Heart right ventricle (tissue), 16 donors: ENCODE measurements around the gene ZNF575. TPM values are rescaled to one million over a fixed set of nuclear protein-coding genes. Genes with fewer than 3 reads are reported as not detected.

Source experiments
- ATAC-seq, 8 donors: fragments of 200-7000 bp; cut with Tn5 transposase; one replicate each; pipeline ENCODE4 v1.9.1; 2020; ENCODE audit warnings: mild to moderate bottlenecking in 8 of 8, moderate library complexity in 8 of 8, moderate number of reproducible peaks in 1 of 8
- DNase-seq, 2 donors: peaks; one replicate each; pipeline ENCODE4 v3.0.0-alpha.2; 2020
- H3K27ac ChIP-seq, 10 donors: fragments of 200-600 bp; sonication (generic) in 2 of 10; one replicate each; pipeline versions ENCODE4 v1.5.0 to v1.8.0; 2020 to 2022; ENCODE audit warnings: mild to moderate bottlenecking in 3 of 10
- H3K27me3 ChIP-seq, 7 donors: fragments of 200-600 bp; one replicate each; pipeline ENCODE4 v1.8.0; 2021 to 2022; ENCODE audit warnings: mild to moderate bottlenecking in 2 of 7
- H3K36me3 ChIP-seq, 9 donors: fragments of 200-600 bp; sonication (generic) in 1 of 9; one replicate each; pipeline versions ENCODE4 v1.5.0 to v1.8.0; 2020 to 2022; ENCODE audit warnings: mild to moderate bottlenecking in 2 of 9
- H3K4me1 ChIP-seq, 9 donors: fragments of 200-600 bp; sonication (generic) in 1 of 9; one replicate each; pipeline versions ENCODE4 v1.5.0 to v1.8.0; 2020 to 2022; ENCODE audit warnings: mild to moderate bottlenecking in 4 of 9
- H3K4me3 ChIP-seq, 10 donors: fragments of 200-600 bp; sonication (generic) in 2 of 10; one replicate each; pipeline versions ENCODE4 v1.5.0 to v1.8.0; 2020 to 2022; ENCODE audit warnings: mild to moderate bottlenecking in 7 of 10, moderate library complexity in 2 of 10
- H3K9me3 ChIP-seq, 11 donors: fragments of 200-600 bp in 10 of 11; sonication (generic) in 2 of 11; one replicate each; pipeline versions ENCODE4 v1.5.0 to v1.8.0; 2013 to 2022; ENCODE audit warnings: mild to moderate bottlenecking in 2 of 11, control low read depth in 1 of 11, moderate library complexity in 1 of 11
- CTCF ChIP-seq, 9 donors: fragments of 200-600 bp; sonication (generic) in 2 of 9; IDR thresholded peaks; one replicate each; pipeline versions ENCODE4 v1.5.0 to v1.8.0; 2021 to 2022; ENCODE audit warnings: antibody characterized with exemption in 9 of 9, mild to moderate bottlenecking in 5 of 9, moderate library complexity in 1 of 9
- WGBS, 2 donors: extraction: QIAGEN DNeasy Blood & Tissue Kit; methylation state at CpG; one replicate each; pipeline ENCODE4 v1.1.7; 2013; ENCODE audit warnings: inconsistent platforms in 1 of 2; 5-methylcytosine and 5-hydroxymethylcytosine counted together
- intact Hi-C, 10 donors: fragments of 100-400 bp; cut with DNase I; formaldehyde crosslinking; loops; one replicate each; pipeline versions ENCODE4 v1.11.1 to v1.14.2; 2022
- polyA plus RNA-seq, 2 donors: library from polyadenylated mRNA; stranded (reverse); fragments of 200-250 nt; gene quantifications; one replicate each; pipeline ENCODE4 v1.2.3, GENCODE V29; 2013
- total RNA-seq, 10 donors: library from RNA; stranded (reverse); fragmentation: NEBNext Ultra II Directional in 3 of 10; extraction: Animal tissue kit (Norgen Biotek cat#: 25700) in 3 of 10; gene quantifications; one replicate each; pipeline versions ENCODE4 v1.2.1 to v1.2.4, GENCODE V29; 2021 to 2023
- donor health status: Arrhythmogenic right ventricular cardiomyopathy.
- donor health status: ischemic (EF 13 %, LVEDD 7.1; RV severe dilation, severe dysfunction).
- donor health status: healthy with polysubstance abuse.
- donor health status: DM: no; HTN: yes; CAD: no.
- donor health status: DM: no; HTN: no; CAD: no.
- donor health status: ischemic (EF 25% LVEDD 6.9; RV normal size, moderate dysfunction).
- donor health status: ischemic (EF 25% LVEDD 5.7; RV mildly dilated, moderate dysfunction).
- donor health status: healthy.
- donor health status: DM: yes; HTN: yes; CAD: no.
- donor health status: Ischemic cardiomyopathy.
- donor health status: ischemic (EF 35%, LVEDD 5.7; RV mildly dilated, moderate dysfunction).
- donor health status: nonischemic (EF 11% LVEDD 7.7; RV severe dilation, severe dysfunction).
- donor health status: DM: yes; HTN: yes; CAD: no.
- donor health status: PGD.
- donor health status: ischemic (EF 29% LVEDD 5.4; RV normal size, mild dysfunction).
- donor health status: nonischemic (EF 23%, LVEDD 6.1; RV moderate dilation, normal function).

ZNF575 gene
- total and polyA plus RNA-seq, 12 donors: 0.45 to 2.0 (median 1.2) TPM

GRCh38 chr19:43525836-43526771 is 6.9 kb upstream of the ZNF575 start:
- Histone ChIP-seq H3K4me3 (peak overlapping the region; percentile 45 to 100 (median 90)), H3K9me3 (no peaks in the 10 kb centered on the region), H3K36me3 (peaks cover 0 to 11% (median 0%) of the 10 kb centered on the region in 9 donors), H3K4me1 (peaks cover 0 to 39% (median 33%) of the 10 kb centered on the region in 9 donors), H3K27ac (peak overlapping the region in 8 of 10 donors; percentile 78 to 88 (median 84)), H3K27me3 (no peaks in the 10 kb centered on the region)
- DNase-seq (no peak), ATAC-seq (peak; percentile 4 to 54 (median 34))
- 7 to 8% methylated on average over 26 of the region's 26 CpGs for WGBS, 2 donors
- intact Hi-C loops: no loop called here
- TF ChIP-seq CTCF (IDR thresholded peaks at IDR 0.05): no peak

GRCh38 chr19:43526884-43527859 is 5.8 kb upstream of the ZNF575 start, which contains the start of gene ETHE1:
Gene ETHE1 (minus strand): TSS chr19:43527201. CDS start chr19:43527177, 24 bp downstream.
- intact Hi-C loops: no loop called here
- peak in 3 of 9 donors; percentile 8 to 12 (median 11) for TF ChIP-seq CTCF (IDR thresholded peaks at IDR 0.05)
- Histone ChIP-seq H3K27ac (peak within 1 kb of the TSS; percentile 41 to 88 (median 84)), H3K9me3 (no peaks in the 10 kb centered on the region), H3K4me1 (peaks cover 0 to 42% (median 35%) of the 10 kb centered on the region in 9 donors), H3K4me3 (peak within 1 kb of the TSS; percentile 45 to 100 (median 90)), H3K27me3 (no peaks in the 10 kb centered on the region), H3K36me3 (peaks cover 0 to 8% (median 0%) of the 10 kb centered on the region in 9 donors)
- peak; percentile 92 to 95 (median 94) for ATAC-seq
- peak; percentile 85 to 89 for DNase-seq
- 4% methylated on average over 53 to 54 of the region's 54 CpGs for WGBS, 2 donors

GRCh38 chr19:43527860-43528622 is 4.9 kb upstream of the ZNF575 start:
- H3K36me3 ChIP-seq: peaks cover 0 to 2% (median 0%) of the 10 kb centered on the region in 9 donors
- TF ChIP-seq CTCF (IDR thresholded peaks at IDR 0.05): peak in 3 of 9 donors; percentile 19 to 26 (median 25)
- intact Hi-C loops: no loop called here
- H3K9me3 ChIP-seq: no peaks in the 10 kb centered on the region
- peaks cover 0 to 49% (median 40%) of the 10 kb centered on the region in 9 donors for H3K4me1 ChIP-seq
- peak in 2 of 8 donors; percentile 5 to 23 for ATAC-seq
- 33 to 35% methylated on average over 13 of the region's 13 CpGs for WGBS, 2 donors
- peak overlapping the region in 9 of 10 donors; percentile 78 to 88 (median 84) for H3K27ac ChIP-seq
- peak overlapping the region in 9 of 10 donors; percentile 76 to 100 (median 91) for H3K4me3 ChIP-seq
- DNase-seq: peak in 1 of 2 donors; percentile 43
- no peaks in the 10 kb centered on the region for H3K27me3 ChIP-seq
